HG03378 (cell line): ENCODE data around the gene CFI.
"Not testable (repeated sequence)": the region's sequence is repeated elsewhere in the genome, so short reads cannot be mapped to it uniquely, and the experiment has no call there.

Experiments
- ATAC-seq: cut with Tn5 transposase; IDR thresholded peaks from one replicate; pipeline ENCODE4 v1.9.1; 2021; ENCODE audit warnings: mild to moderate bottlenecking, moderate library complexity; ENCODE audit not compliant: unreplicated experiment

Gene CFI

GRCh38 chr4:109801099-109801789 lies 555 bp downstream of the CFI start:
- no peak for ATAC-seq

GRCh38 chr4:109798866-109799265 lies 2.9 kb downstream of the CFI start:
- ATAC-seq: no peak

- ATAC-seq: no peak
These were observed 6.7 kb downstream of the CFI start for GRCh38 chr4:109795059-109795458.

- ATAC-seq: no peak
These were observed 14.0 kb downstream of the CFI start for GRCh38 chr4:109787807-109788206.

GRCh38 chr4:109786846-109787245 lies 15.0 kb downstream of the CFI start:
- no peak for ATAC-seq

GRCh38 chr4:109782092-109782491 lies 19.7 kb downstream of the CFI start:
- not testable (repeated sequence) for ATAC-seq

- no peak for ATAC-seq
These were observed 36.9 kb downstream of the CFI start for GRCh38 chr4:109764789-109765402.

GRCh38 chr4:109764376-109764775 lies 37.4 kb downstream of the CFI start:
- ATAC-seq: no peak

GRCh38 chr4:109760682-109761081 lies 41.1 kb downstream of the CFI start:
- ATAC-seq: no peak

- no peak for ATAC-seq
These were observed 46.1 kb downstream of the CFI start for GRCh38 chr4:109755656-109756055.

- no peak for ATAC-seq
These were observed 47.5 kb downstream of the CFI start for GRCh38 chr4:109754093-109754857.

- no peak for ATAC-seq
These were observed 49.3 kb downstream of the CFI start for GRCh38 chr4:109752525-109752924.

GRCh38 chr4:109751852-109752251 lies 49.9 kb downstream of the CFI start:
- ATAC-seq: no peak

GRCh38 chr4:109750652-109751244 lies 51.1 kb downstream of the CFI start:
- ATAC-seq: no peak

- ATAC-seq: no peak
These were observed 52.3 kb downstream of the CFI start for GRCh38 chr4:109749388-109750082.

GRCh38 chr4:109748114-109748513 lies 53.7 kb downstream of the CFI start:
- no peak for ATAC-seq

GRCh38 chr4:109746728-109747127 lies 55.1 kb downstream of the CFI start:
- ATAC-seq: no peak

GRCh38 chr4:109745830-109746229 lies 56.0 kb downstream of the CFI start:
- ATAC-seq: no peak

- no peak for ATAC-seq
These were observed 62.3 kb downstream of the CFI start for GRCh38 chr4:109739547-109739946.

GRCh38 chr4:109738104-109738872 lies 63.5 kb downstream of the CFI start:
- ATAC-seq: no peak
